K562 (cell line): ENCODE results near the gene DOP1B. TPM values are rescaled to one million over a fixed set of nuclear protein-coding genes. Genes with fewer than 3 reads are reported as not detected.

ENCODE experiments used
- CEBPB ChIP-seq: fragments of 450-650 bp; IDR thresholded peaks from 2 replicates; pipeline ENCODE4 v1.6.1; 2016; ENCODE audit warnings: missing genetic modification characterization, missing compliant biosample characterization
- CTBP1 ChIP-seq: fragments of 450-650 bp; IDR thresholded peaks from 2 replicates; pipeline ENCODE4 v1.6.1; 2016; ENCODE audit warnings: borderline replicate concordance
- FIP1L1 ChIP-seq: fragments of 200-400 bp; formaldehyde crosslinking; IDR thresholded peaks from 2 replicates; pipeline ENCODE4 v1.6.1; 2018; ENCODE audit warnings: mild to moderate bottlenecking, low read depth, low read length; ENCODE audit not compliant: poor library complexity, severe bottlenecking
- FOXA3 ChIP-seq, 2 experiments: fragments of 450-650 bp in 1 of 2; sonication (generic) in 1 of 2; formaldehyde crosslinking; IDR thresholded peaks in 1 of 2; conservative IDR thresholded peaks in 1 of 2; 2 replicates each; pipeline versions ENCODE4 v1.4.0 to v1.8.0; 2020 to 2022; ENCODE audit warnings: mild to moderate bottlenecking in 2 of 2, missing genetic modification reagents in 1 of 2
- GATA2 ChIP-seq: sonication (generic); formaldehyde crosslinking; IDR thresholded peaks from 2 replicates; pipeline ENCODE4 v1.4.0; 2020; ENCODE audit warnings: mild to moderate bottlenecking, missing genetic modification reagents
- GATAD2A ChIP-seq: fragments of 450-650 bp; IDR thresholded peaks from 2 replicates; pipeline ENCODE4 v1.6.1; 2017
- KHSRP ChIP-seq: fragments of 450-650 bp; IDR thresholded peaks from 2 replicates; pipeline ENCODE4 v1.6.1; 2017
- MAFF ChIP-seq: IDR thresholded peaks from 2 replicates; pipeline ENCODE4 v1.6.1; 2012; ENCODE audit warnings: low read length, improper control_type of control experiment
- MTA2 ChIP-seq: fragments of 450-650 bp; IDR thresholded peaks from 2 replicates; pipeline ENCODE4 v1.6.1; 2016; ENCODE audit warnings: low read depth
- NCOR1 ChIP-seq: fragments of 450-650 bp; IDR thresholded peaks from 2 replicates; pipeline ENCODE4 v1.6.1; 2016; ENCODE audit warnings: mild to moderate bottlenecking, moderate library complexity
- POLR2G ChIP-seq: fragments of 200-400 bp; formaldehyde crosslinking; IDR thresholded peaks from 2 replicates; pipeline ENCODE4 v1.6.1; 2017; ENCODE audit warnings: low read depth, mild to moderate bottlenecking, antibody characterized with exemption, low read length, moderate library complexity
- PYGO2 ChIP-seq: fragments of 450-650 bp; IDR thresholded peaks from 2 replicates; pipeline ENCODE4 v1.6.1; 2016; ENCODE audit warnings: mild to moderate bottlenecking, missing genetic modification characterization, moderate library complexity, missing compliant biosample characterization
- RBFOX2 ChIP-seq: fragments of 200-400 bp; formaldehyde crosslinking; IDR thresholded peaks from 2 replicates; pipeline ENCODE4 v1.6.1; 2017; ENCODE audit warnings: low read depth, mild to moderate bottlenecking, low read length, moderate library complexity
- SETDB1 ChIP-seq: IDR thresholded peaks from one replicate; pipeline ENCODE4 v1.6.1; 2012; ENCODE audit warnings: low read length, control low read depth, inconsistent platforms
- SIN3B ChIP-seq: fragments of 450-650 bp; IDR thresholded peaks from 2 replicates; pipeline ENCODE4 v1.6.1; 2017; ENCODE audit warnings: low read depth, mild to moderate bottlenecking, moderate library complexity
- TAF7 ChIP-seq: fragments of 450-650 bp; IDR thresholded peaks from 2 replicates; pipeline ENCODE4 v1.6.1; 2016; ENCODE audit warnings: missing genetic modification characterization, missing compliant biosample characterization
- USF1 ChIP-seq: sonication (generic); formaldehyde crosslinking; IDR thresholded peaks from 2 replicates; pipeline ENCODE4 v1.9.0; 2022; ENCODE audit warnings: mild to moderate bottlenecking, missing genetic modification reagents
- YY1 ChIP-seq, 3 experiments: IDR thresholded peaks; 2 replicates each; pipeline ENCODE4 v1.6.1; 2011; ENCODE audit warnings: low read length in 2 of 3, mild to moderate bottlenecking in 2 of 3, moderate library complexity in 2 of 3, borderline replicate concordance in 1 of 3, control low read depth in 1 of 3, low read depth in 1 of 3; ENCODE audit not compliant: insufficient read depth in 3 of 3, insufficient replicate concordance in 2 of 3, control insufficient read depth in 1 of 3, insufficient read length in 1 of 3; ENCODE audit errors: extremely low read depth in 1 of 3
- ZNF140 ChIP-seq: fragments of 250-450 bp; sonication (Bioruptor Pico); IDR thresholded peaks from 2 replicates; pipeline ENCODE4 v1.8.0; 2021; ENCODE audit warnings: moderate library complexity, mild to moderate bottlenecking, inconsistent platforms
- ZNF444 ChIP-seq: fragments of 250-450 bp; sonication (Bioruptor Pico); IDR thresholded peaks from 2 replicates; pipeline ENCODE4 v1.4.0; 2020; ENCODE audit warnings: mild to moderate bottlenecking, moderate library complexity
- polyA plus RNA-seq, 8 experiments: library from polyadenylated mRNA; depleted of rRNA in 4 of 8; stranded (reverse) in 5 of 8; unstranded in 3 of 8; fragments of >200 nt; fragmentation: Nextera tagmentation in 2 of 8; fragmentation: Illumina TruSeq in 1 of 8; extraction: Ambion mirVana in 2 of 8; extraction: Trizol in 1 of 8; gene quantifications; 2 replicates each; pipeline versions ENCODE4 v1.2.1 to v1.2.3, GENCODE V29; 2011 to 2014; ENCODE audit warnings: inconsistent platforms in 1 of 8, missing spikeins in 1 of 8
- total RNA-seq, 7 experiments: library from RNA; depleted of rRNA in 6 of 7; stranded (reverse); fragments of >200 nt in 6 of 7; fragmentation: Illumina TruSeq in 2 of 7; extraction: Trizol in 2 of 7; gene quantifications; 2 replicates each; pipeline versions ENCODE4 v1.2.1 to v1.2.3, GENCODE V29; 2011 to 2021; ENCODE audit warnings: low replicate concordance in 1 of 7
- TF ChIP-seq, protein P1 (sequence below): fragments of 200-800 bp; sonication (Bioruptor generic); IDR thresholded peaks from 2 replicates; pipeline ENCODE4 v1.6.1; 2017; ENCODE audit warnings: missing genetic modification characterization, missing compliant biosample characterization
- TF ChIP-seq, protein P2 (sequence below), 3 experiments: fragments of 200-800 bp in 1 of 3; fragments of 250-450 bp in 1 of 3; fragments of 450-650 bp in 1 of 3; sonication (Bioruptor Pico) in 1 of 3; sonication (Bioruptor generic) in 1 of 3; formaldehyde crosslinking in 1 of 3; IDR thresholded peaks; 2 replicates each; pipeline versions ENCODE4 v1.6.1 to v1.8.0; 2016 to 2022; ENCODE audit warnings: mild to moderate bottlenecking in 2 of 3, missing genetic modification characterization in 2 of 3, missing compliant biosample characterization in 1 of 3, moderate library complexity in 1 of 3

The DOP1B gene
- total and polyA plus RNA-seq, 9 of the 15 experiments (the other 6 are each of a cell fraction or from before 2014, with no cell fraction given): 0.04 to 2.2 (median 0.68) TPM

GRCh38 chr21:36156815-36157670 is at the start of gene DOP1B (continued):
- TF ChIP-seq, protein P1, sequence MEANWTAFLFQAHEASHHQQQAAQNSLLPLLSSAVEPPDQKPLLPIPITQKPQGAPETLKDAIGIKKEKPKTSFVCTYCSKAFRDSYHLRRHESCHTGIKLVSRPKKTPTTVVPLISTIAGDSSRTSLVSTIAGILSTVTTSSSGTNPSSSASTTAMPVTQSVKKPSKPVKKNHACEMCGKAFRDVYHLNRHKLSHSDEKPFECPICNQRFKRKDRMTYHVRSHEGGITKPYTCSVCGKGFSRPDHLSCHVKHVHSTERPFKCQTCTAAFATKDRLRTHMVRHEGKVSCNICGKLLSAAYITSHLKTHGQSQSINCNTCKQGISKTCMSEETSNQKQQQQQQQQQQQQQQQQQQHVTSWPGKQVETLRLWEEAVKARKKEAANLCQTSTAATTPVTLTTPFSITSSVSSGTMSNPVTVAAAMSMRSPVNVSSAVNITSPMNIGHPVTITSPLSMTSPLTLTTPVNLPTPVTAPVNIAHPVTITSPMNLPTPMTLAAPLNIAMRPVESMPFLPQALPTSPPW (CRISPR knock-in tag): peak; percentile 38; the same call in 1 of the 2 replicates
- TF ChIP-seq MTA2 (no peak), RBFOX2 (peak; percentile 69), KHSRP (no peak), USF1 (CRISPR knock-in tag) (0 out of 2 replicates have a peak, but pooled peaks have one; percentile 15), FOXA3 (CRISPR knock-in tag; conservative IDR thresholded peaks at IDR 0.05 in 1 of 2, IDR thresholded peaks at IDR 0.05 in 1 of 2) (0 out of 4 replicates have a peak, but pooled peaks of 1 of the 2 experiments have one; percentile 33), POLR2G (peak; percentile 73), ZNF140 (CRISPR knock-in tag) (no peak), SIN3B (peak; percentile 37; the same call in 1 of the 2 replicates), PYGO2 (tag) (no peak), GATAD2A (no peak), GATA2 (CRISPR knock-in tag) (no peak), CEBPB (no peak), MAFF (no peak), FIP1L1 (peak; percentile 41), SETDB1 (no peak), CTBP1 (peak; percentile 93), YY1 (IDR thresholded peaks at IDR 0.05; ENCODE audit: borderline replicate concordance in 1 of 3, control insufficient read depth in 1 of 3, extremely low read depth in 1 of 3, insufficient read depth in 3 of 3, insufficient read length in 1 of 3, insufficient replicate concordance in 2 of 3, low read depth in 1 of 3, low read length in 2 of 3) (peak in 1 of 3 experiments; percentile 4), NCOR1 (no peak), ZNF444 (no peak), TAF7 (tag) (no peak)
- TF ChIP-seq, protein P2, sequence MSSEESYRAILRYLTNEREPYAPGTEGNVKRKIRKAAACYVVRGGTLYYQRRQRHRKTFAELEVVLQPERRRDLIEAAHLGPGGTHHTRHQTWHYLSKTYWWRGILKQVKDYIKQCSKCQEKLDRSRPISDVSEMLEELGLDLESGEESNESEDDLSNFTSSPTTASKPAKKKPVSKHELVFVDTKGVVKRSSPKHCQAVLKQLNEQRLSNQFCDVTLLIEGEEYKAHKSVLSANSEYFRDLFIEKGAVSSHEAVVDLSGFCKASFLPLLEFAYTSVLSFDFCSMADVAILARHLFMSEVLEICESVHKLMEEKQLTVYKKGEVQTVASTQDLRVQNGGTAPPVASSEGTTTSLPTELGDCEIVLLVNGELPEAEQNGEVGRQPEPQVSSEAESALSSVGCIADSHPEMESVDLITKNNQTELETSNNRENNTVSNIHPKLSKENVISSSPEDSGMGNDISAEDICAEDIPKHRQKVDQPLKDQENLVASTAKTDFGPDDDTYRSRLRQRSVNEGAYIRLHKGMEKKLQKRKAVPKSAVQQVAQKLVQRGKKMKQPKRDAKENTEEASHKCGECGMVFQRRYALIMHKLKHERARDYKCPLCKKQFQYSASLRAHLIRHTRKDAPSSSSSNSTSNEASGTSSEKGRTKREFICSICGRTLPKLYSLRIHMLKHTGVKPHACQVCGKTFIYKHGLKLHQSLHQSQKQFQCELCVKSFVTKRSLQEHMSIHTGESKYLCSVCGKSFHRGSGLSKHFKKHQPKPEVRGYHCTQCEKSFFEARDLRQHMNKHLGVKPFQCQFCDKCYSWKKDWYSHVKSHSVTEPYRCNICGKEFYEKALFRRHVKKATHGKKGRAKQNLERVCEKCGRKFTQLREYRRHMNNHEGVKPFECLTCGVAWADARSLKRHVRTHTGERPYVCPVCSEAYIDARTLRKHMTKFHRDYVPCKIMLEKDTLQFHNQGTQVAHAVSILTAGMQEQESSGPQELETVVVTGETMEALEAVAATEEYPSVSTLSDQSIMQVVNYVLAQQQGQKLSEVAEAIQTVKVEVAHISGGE (CRISPR knock-in tag; IDR thresholded peaks at IDR 0.05): no peak
